ENCODE measurements around the gene LPA.
"Not testable (repeated sequence)": the region's sequence is repeated elsewhere in the genome, so short reads cannot be mapped to it uniquely, and the experiment has no call there.

LPA gene

DNA sequence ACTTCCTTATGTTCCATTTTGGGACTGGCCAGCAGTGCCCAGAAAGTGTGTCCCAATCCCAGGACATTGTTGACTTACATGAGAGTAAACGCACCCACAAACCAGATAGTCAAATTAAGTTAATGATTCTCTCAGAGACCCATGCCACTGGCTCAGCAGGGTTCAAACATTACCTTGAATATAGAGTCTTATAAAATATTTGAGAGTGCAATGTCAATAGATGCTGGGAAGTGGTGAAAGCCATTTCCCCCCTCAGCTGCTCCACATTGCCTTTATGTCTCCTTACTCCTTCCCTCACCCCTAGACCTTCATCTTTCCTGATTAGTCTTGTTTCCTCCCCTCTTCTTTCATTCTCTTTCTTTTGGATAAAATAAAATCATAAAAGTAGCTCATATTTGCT lies at the start of gene LPA:
Gene LPA (minus strand): TSS at position 78 of the 400 bp plus-strand sequence. CDS start 61 bp downstream, at position 17.
- DNase-seq (ENCODE audit: low read depth, low spot score): not testable (repeated sequence)

GRCh38 chr6:160708993-160709392 lies 44.9 kb upstream of the LPA start:
- not testable (repeated sequence) for DNase-seq (ENCODE audit: low read depth, low spot score)

- DNase-seq (ENCODE audit: low read depth, low spot score): not testable (repeated sequence)
These were observed 40.6 kb upstream of the LPA start for GRCh38 chr6:160704688-160705087.

DNA sequence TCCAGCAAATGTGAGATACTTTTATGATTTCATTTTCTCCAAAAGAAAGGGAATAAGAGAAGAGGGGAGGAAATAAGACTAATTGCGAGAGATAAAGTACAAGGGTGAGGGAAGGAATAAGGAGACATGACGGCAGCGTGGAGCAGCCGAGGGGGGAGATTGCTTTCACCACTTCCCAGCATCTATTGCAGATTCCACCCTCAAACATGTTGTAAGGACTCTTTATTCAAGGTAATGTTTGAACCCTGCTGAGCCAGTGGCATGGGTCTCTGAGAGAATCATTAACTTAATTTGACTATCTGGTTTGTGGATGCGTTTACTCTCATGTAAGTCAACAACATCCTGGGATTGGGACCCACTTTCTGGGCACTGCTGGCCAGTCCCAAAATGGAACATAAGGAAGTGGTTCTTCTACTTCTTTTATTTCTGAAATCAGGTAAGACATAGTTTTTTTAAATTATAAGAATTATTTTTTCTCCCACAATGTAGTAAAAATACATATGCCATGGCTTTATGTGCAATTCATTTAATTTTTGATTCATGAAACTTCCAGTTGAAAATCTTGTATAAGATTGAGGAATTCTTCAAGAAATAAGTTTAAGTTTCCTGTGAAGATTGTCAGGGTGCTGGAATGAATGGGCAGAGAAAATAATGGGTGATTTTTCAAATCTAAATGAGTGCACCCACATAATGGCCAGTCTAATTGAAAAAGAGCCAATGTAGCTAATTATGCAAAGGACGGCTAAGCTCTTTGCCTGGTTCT lies 38.0 kb upstream of the LPA start, which contains the start of gene PLG:
Gene PLG (plus strand): TSS at position 327 of the 763 bp plus-strand sequence. CDS start 61 bp downstream, at position 388.
- not testable (repeated sequence) for DNase-seq (ENCODE audit: low read depth, low spot score)

DNA sequence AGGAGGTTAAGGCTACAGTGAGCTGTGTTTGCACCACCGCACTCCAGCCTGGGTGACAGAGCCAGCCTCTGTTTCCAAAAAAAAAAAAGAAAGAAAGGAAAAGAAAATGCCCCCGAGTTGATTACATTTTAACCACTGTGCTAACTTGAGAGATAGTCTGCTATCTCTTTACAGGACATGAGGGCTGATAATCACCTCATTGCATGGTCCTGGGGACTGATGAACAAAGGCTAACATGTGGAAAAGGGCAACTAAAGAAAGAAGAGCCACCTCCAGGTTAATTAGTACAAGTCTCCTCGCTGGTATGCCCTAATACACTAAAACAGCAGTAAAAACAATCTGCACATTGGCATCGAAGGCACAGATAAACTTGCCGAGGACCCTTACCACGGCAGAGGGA lies 33.8 kb upstream of the LPA start:
- DNase-seq (ENCODE audit: low read depth, low spot score): no peak

- DNase-seq (ENCODE audit: low read depth, low spot score): not testable (repeated sequence)
These were observed 32.8 kb upstream of the LPA start for GRCh38 chr6:160696884-160697283.

GRCh38 chr6:160695622-160696021 lies 31.5 kb upstream of the LPA start:
- DNase-seq (ENCODE audit: low read depth, low spot score): not testable (repeated sequence)

DNA sequence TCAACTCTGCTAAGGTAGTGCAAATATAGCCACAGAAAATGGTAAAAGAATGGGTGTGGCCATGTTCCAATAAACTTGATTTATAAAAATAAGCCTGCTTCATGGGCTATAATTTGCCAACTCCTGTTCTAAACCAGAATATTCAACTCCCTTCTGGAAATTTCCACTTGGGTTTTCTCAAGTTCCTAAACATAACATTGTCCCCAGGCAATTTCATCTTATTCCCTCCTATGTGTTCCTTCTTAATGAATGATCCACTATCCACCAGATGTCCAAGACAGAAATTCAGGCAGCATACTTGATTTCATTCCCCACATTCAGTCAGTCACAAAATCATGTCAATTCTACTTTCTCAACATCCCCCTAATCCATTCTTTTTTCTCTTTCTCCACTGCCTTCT lies 30.9 kb upstream of the LPA start:
- not testable (repeated sequence) for DNase-seq (ENCODE audit: low read depth, low spot score)

DNA sequence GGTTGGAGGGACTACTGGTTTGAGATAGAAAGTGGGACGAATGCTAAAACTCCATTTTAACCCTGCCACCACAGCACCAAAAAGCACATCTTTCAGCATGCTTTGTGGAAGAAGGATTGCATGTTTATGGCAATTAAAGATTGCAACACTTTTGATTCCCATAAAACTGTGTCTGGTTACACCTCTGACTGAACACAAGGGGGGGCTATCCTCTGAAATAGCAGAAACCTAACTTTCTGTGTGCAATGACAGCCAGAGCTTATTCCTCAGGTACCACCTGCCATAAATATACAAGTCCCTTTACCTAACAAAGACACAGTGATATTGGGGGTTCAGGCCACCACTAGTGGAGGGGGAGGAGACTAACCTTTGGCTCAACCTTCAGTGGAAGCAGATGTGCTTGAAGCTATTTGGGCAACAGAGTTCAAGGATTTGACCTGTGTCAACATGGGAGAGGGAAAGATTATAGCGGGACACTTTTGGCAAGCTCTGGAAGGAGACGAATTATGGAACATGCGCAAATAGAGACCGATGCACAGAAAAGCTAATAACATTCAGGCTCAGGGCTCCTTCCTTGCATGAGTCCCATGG lies 28.4 kb upstream of the LPA start:
- no peak for DNase-seq (ENCODE audit: low read depth, low spot score)

DNA sequence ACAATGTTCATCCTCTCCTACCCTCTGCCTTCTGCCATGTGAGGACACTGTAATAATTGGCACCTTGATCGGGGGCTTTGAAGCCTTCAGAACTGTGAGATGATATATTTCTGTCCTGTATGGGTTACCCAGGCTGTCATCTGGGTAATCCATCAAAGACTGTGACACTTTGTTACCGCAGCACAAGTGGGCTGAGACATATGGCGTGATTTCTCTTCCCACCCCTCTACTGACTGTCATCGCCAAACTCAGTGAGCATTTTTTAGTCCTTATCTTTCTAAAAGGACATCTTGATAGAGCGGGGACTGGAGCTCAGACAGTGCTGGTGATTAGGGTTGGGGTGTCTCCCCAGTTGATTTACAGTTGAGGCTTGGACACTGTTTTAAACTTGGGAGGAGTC lies 27.5 kb upstream of the LPA start:
- DNase-seq (ENCODE audit: low read depth, low spot score): no peak

- no peak for DNase-seq (ENCODE audit: low read depth, low spot score)
These were observed 26.4 kb upstream of the LPA start for GRCh38 chr6:160690458-160690857.

- no peak for DNase-seq (ENCODE audit: low read depth, low spot score)
These were observed 21.8 kb upstream of the LPA start for GRCh38 chr6:160685762-160686450.

DNA sequence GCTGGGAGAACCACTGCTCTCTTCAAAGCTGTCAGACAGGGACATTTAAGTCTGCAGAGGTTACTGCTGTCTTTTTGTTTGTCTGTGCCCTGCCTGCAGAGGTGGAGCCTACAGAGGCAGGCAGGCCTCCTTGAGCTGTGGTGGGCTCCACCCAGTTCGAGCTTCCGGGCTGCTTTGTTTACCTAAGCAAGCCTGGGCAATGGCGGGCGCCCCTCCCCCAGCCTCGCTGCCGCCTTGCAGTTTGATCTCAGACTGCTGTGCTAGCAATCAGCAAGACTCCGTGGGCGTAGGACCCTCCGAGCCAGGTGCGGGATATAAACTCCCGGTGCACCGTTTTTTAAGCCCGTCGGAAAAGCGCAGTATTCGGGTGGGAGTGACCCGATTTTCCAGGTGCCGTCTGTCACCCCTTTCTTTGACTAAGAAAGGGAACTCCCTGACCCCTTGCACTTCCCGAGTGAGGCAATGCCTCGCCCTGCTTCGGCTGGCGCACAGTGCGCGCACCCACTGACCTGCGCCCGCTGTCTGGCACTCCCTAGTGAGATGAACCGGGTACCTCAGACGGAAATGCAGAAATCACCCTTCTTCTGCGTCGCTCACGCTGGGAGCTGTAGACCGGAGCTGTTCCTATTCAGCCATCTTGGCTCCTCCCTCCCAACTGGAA lies 21.2 kb upstream of the LPA start:
- not testable (repeated sequence) for DNase-seq (ENCODE audit: low read depth, low spot score)

GRCh38 chr6:160679402-160679769 lies 15.3 kb upstream of the LPA start:
- DNase-seq (ENCODE audit: low read depth, low spot score): no peak

- DNase-seq (ENCODE audit: low read depth, low spot score): no peak
These were observed 14.8 kb upstream of the LPA start for GRCh38 chr6:160678744-160679401.

DNA sequence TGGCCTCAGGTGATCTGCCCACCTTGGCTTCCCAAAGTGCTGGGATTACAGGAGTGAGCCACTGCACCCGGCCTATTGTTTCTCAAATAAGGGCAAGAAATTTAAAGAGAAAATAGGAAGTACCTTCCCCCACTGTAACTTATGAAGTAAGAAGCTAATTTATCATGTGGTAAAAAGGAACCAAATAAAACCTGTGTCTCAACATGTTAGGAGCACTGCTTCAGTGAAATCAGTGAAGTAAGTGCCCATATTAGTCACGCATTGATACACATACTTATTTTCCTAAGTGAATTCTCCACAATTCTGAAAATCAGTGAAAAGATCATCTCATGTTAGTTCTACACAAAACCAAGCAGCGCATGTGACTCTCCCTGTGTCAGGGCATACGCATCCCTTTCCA lies 14.2 kb upstream of the LPA start:
- no peak for DNase-seq (ENCODE audit: low read depth, low spot score)

DNA sequence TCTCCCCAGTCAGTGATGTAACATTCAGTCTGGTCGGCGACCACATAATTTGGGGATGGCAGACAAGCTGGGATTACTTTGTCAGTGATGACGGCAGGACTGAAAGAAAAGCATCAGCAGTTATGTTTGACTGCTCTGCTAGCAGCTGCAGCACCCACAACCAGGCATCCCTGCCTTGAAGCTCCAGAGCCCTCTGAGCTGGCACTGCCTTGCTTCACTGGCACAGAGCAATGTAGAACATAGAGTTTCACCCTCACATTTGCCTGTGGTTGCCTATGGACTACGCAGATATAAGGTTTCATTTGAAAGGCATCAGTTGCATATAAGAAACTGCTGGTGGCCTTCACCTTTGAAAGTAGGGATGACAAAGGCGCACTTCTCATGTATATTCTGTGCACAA lies 12.3 kb upstream of the LPA start:
- DNase-seq (ENCODE audit: low read depth, low spot score): not testable (repeated sequence)

GRCh38 chr6:160668589-160668988 lies 4.5 kb upstream of the LPA start:
- no peak for DNase-seq (ENCODE audit: low read depth, low spot score)

- DNase-seq (ENCODE audit: low read depth, low spot score): no peak
These were observed 3.8 kb upstream of the LPA start for GRCh38 chr6:160667639-160668481.

DNA sequence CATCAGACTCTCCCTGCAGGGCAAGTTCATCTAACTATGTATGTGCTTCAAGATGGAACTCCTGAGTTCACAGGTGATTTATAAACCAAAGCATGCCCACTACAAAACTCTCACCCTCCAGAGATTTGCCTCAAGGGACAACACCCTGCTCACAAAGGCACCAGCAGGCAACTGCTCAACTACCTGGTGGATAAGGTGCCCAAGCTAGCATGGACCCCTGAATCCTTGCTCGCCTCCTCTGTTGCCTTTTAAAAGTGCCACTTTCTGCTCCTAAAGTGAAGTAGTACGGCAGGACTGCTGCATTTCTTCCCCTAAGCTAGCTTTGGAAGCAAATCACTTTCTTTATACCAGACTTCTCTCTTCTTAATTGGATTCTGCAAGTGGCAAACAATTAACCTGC lies 1.2 kb downstream of the LPA start:
- DNase-seq (ENCODE audit: low read depth, low spot score): no peak

GRCh38 chr6:160662429-160662828 lies 1.6 kb downstream of the LPA start:
- no peak for DNase-seq (ENCODE audit: low read depth, low spot score)
